NT2/D1 (cell line): ENCODE data around the gene CCDC83.

ENCODE experiments used
- SUZ12 ChIP-seq: IDR thresholded peaks from 2 replicates; pipeline ENCODE4 v1.6.1; 2011; ENCODE audit not compliant: insufficient read length, insufficient read depth; ENCODE audit errors: extremely low read depth
- YY1 ChIP-seq: IDR thresholded peaks from 2 replicates; pipeline ENCODE4 v1.6.1; 2011; ENCODE audit not compliant: insufficient read length, insufficient read depth
- ZNF274 ChIP-seq: IDR thresholded peaks from 2 replicates; pipeline ENCODE4 v1.6.1; 2011; ENCODE audit warnings: mild to moderate bottlenecking, low read depth, low read length

GRCh38 chr11:85835729-85836128 lies 19.5 kb upstream of the CCDC83 start:
- no peak for TF ChIP-seq YY1
- TF ChIP-seq ZNF274 = no peak
- no peak for TF ChIP-seq SUZ12
